Activated CD4-positive, alpha-beta T cell treated with anti-CD3 and anti-CD28 coated beads, Interleukin-2, Interleukin-6, amounts not matched to agents 100 ng/mL and 50 ng/mL, durations not matched to agents 16 hours and 8 hours (primary cell): ENCODE data around the gene GPR39.

ENCODE experiments used
- DNase-seq: peaks from one replicate; pipeline ENCODE4 v3.0.0-alpha.2; 2020

Gene GPR39

GRCh38 chr2:132448331-132448730, 31.7 kb downstream of the GPR39 start:
- DNase-seq, result no peak

GRCh38 chr2:132448771-132449170, 32.2 kb downstream of the GPR39 start:
- DNase-seq, result no peak

GRCh38 chr2:132449868-132450267, 33.3 kb downstream of the GPR39 start:
- DNase-seq, result no peak

- no peak for DNase-seq
Observed at GRCh38 chr2:132460781-132461180, 44.2 kb downstream of the GPR39 start.

- no peak for DNase-seq
Observed at GRCh38 chr2:132462236-132462635, 45.6 kb downstream of the GPR39 start.

- no peak for DNase-seq
Observed at GRCh38 chr2:132463719-132464118, 47.1 kb downstream of the GPR39 start.

- DNase-seq, result no peak
Observed at GRCh38 chr2:132465917-132466316, 49.3 kb downstream of the GPR39 start.

- no peak for DNase-seq
Observed at GRCh38 chr2:132466428-132467028, 49.9 kb downstream of the GPR39 start.

- DNase-seq, result no peak
Observed at GRCh38 chr2:132468821-132469675, 52.4 kb downstream of the GPR39 start.

- no peak for DNase-seq
Observed at GRCh38 chr2:132470746-132471145, 54.1 kb downstream of the GPR39 start.

- DNase-seq, result no peak
Observed at GRCh38 chr2:132473174-132473883, 56.7 kb downstream of the GPR39 start.

GRCh38 chr2:132475615-132476014, 59.0 kb downstream of the GPR39 start:
- DNase-seq, result no peak

GRCh38 chr2:132477436-132477835, 60.8 kb downstream of the GPR39 start:
- no peak for DNase-seq

GRCh38 chr2:132477962-132478361, 61.4 kb downstream of the GPR39 start:
- no peak for DNase-seq

- no peak for DNase-seq
Observed at GRCh38 chr2:132478461-132479105, 62.0 kb downstream of the GPR39 start.

GRCh38 chr2:132479155-132479554, 62.5 kb downstream of the GPR39 start:
- no peak for DNase-seq

GRCh38 chr2:132482821-132483220, 66.2 kb downstream of the GPR39 start:
- DNase-seq, result no peak

- no peak for DNase-seq
Observed at GRCh38 chr2:132484144-132484543, 67.5 kb downstream of the GPR39 start.

GRCh38 chr2:132488491-132488890, 71.9 kb downstream of the GPR39 start:
- DNase-seq, result no peak

- no peak for DNase-seq
Observed at GRCh38 chr2:132489150-132489549, 72.5 kb downstream of the GPR39 start.

- no peak for DNase-seq
Observed at GRCh38 chr2:132495881-132496280, 79.3 kb downstream of the GPR39 start.

GRCh38 chr2:132496555-132496954, 80.0 kb downstream of the GPR39 start:
- no peak for DNase-seq

GRCh38 chr2:132497591-132497990, 81.0 kb downstream of the GPR39 start:
- no peak for DNase-seq
